ENCODE data around the gene GPR37L1.

The GPR37L1 gene

GRCh38 chr1:202122639-202123335 is at the start of gene GPR37L1:
Gene GPR37L1 (plus strand): TSS chr1:202122917. CDS start chr1:202122964, 47 bp downstream.
- TF ChIP-seq CTCF (IDR thresholded peaks at IDR 0.05; ENCODE audit: extremely low read depth, missing control alignments) = no peak
- DNase-seq (ENCODE audit: low spot score) = no peak

- no peak for TF ChIP-seq CTCF (IDR thresholded peaks at IDR 0.05; ENCODE audit: extremely low read depth, missing control alignments)
- DNase-seq (ENCODE audit: low spot score) = no peak
Observed at GRCh38 chr1:202073206-202073605, 49.5 kb upstream of the GPR37L1 start.

GRCh38 chr1:202074985-202075384 is 47.7 kb upstream of the GPR37L1 start:
- no peak for DNase-seq (ENCODE audit: low spot score)
- TF ChIP-seq CTCF (IDR thresholded peaks at IDR 0.05; ENCODE audit: extremely low read depth, missing control alignments) = no peak

- no peak for TF ChIP-seq CTCF (IDR thresholded peaks at IDR 0.05; ENCODE audit: extremely low read depth, missing control alignments)
- no peak for DNase-seq (ENCODE audit: low spot score)
Observed at GRCh38 chr1:202075389-202075788, 47.3 kb upstream of the GPR37L1 start.

GRCh38 chr1:202076050-202076511 is 46.6 kb upstream of the GPR37L1 start:
- no peak for DNase-seq (ENCODE audit: low spot score)
- TF ChIP-seq CTCF (IDR thresholded peaks at IDR 0.05; ENCODE audit: extremely low read depth, missing control alignments) = no peak

- DNase-seq (ENCODE audit: low spot score) = no peak
- no peak for TF ChIP-seq CTCF (IDR thresholded peaks at IDR 0.05; ENCODE audit: extremely low read depth, missing control alignments)
Observed at GRCh38 chr1:202078241-202078640, 44.5 kb upstream of the GPR37L1 start.

- no peak for DNase-seq (ENCODE audit: low spot score)
- no peak for TF ChIP-seq CTCF (IDR thresholded peaks at IDR 0.05; ENCODE audit: extremely low read depth, missing control alignments)
Observed at GRCh38 chr1:202081992-202082391, 40.7 kb upstream of the GPR37L1 start.
